Measurements from ENCODE around the gene SLC19A3.
"Not testable (repeated sequence)": the region's sequence is repeated elsewhere in the genome, so short reads cannot be mapped to it uniquely, and the experiment has no call there.

SLC19A3 gene

GRCh38 chr2:227703280-227703732, 14.5 kb downstream of the SLC19A3 start:
- DNase-seq (ENCODE audit: low read depth in 2 of 2), result no peak

- DNase-seq (ENCODE audit: low read depth in 2 of 2), result no peak
These were observed 16.3 kb downstream of the SLC19A3 start for GRCh38 chr2:227701556-227701955.

- no peak for DNase-seq (ENCODE audit: low read depth in 2 of 2)
These were observed 20.7 kb downstream of the SLC19A3 start for GRCh38 chr2:227696990-227697679.

GRCh38 chr2:227687189-227687588, 30.6 kb downstream of the SLC19A3 start:
- no peak for DNase-seq (ENCODE audit: low read depth in 2 of 2)

GRCh38 chr2:227684258-227684657, 33.6 kb downstream of the SLC19A3 start:
- no peak for DNase-seq (ENCODE audit: low read depth in 2 of 2)

GRCh38 chr2:227677928-227678327, 39.9 kb downstream of the SLC19A3 start:
- no peak for DNase-seq (ENCODE audit: low read depth in 2 of 2)

GRCh38 chr2:227674485-227674884, 43.3 kb downstream of the SLC19A3 start:
- no peak for DNase-seq (ENCODE audit: low read depth in 2 of 2)

GRCh38 chr2:227673620-227674019, 44.2 kb downstream of the SLC19A3 start:
- DNase-seq (ENCODE audit: low read depth in 2 of 2), result not testable (repeated sequence)

- no peak for DNase-seq (ENCODE audit: low read depth in 2 of 2)
These were observed 46.5 kb downstream of the SLC19A3 start for GRCh38 chr2:227671170-227671905.

- not testable (repeated sequence) for DNase-seq (ENCODE audit: low read depth in 2 of 2)
These were observed 51.1 kb downstream of the SLC19A3 start, which contains the start of gene SCYGR5 for GRCh38 chr2:227666631-227667170. Gene SCYGR5 (plus strand): TSS chr2:227666804. CDS start chr2:227666804, 0 bp downstream.

- DNase-seq (ENCODE audit: low read depth in 2 of 2), result no peak
These were observed 52.5 kb downstream of the SLC19A3 start for GRCh38 chr2:227665189-227665940.

- DNase-seq (ENCODE audit: low read depth in 2 of 2), result no peak
These were observed 56.0 kb downstream of the SLC19A3 start for GRCh38 chr2:227661827-227662226.

GRCh38 chr2:227661025-227661649, 56.7 kb downstream of the SLC19A3 start:
- no peak for DNase-seq (ENCODE audit: low read depth in 2 of 2)

- DNase-seq (ENCODE audit: low read depth in 2 of 2), result no peak
These were observed 60.5 kb downstream of the SLC19A3 start for GRCh38 chr2:227657199-227657845.

GRCh38 chr2:227655454-227655853, 62.4 kb downstream of the SLC19A3 start:
- DNase-seq (ENCODE audit: low read depth in 2 of 2), result no peak

GRCh38 chr2:227654426-227654825, 63.4 kb downstream of the SLC19A3 start:
- DNase-seq (ENCODE audit: low read depth in 2 of 2), result no peak

GRCh38 chr2:227653419-227653818, 64.4 kb downstream of the SLC19A3 start:
- no peak for DNase-seq (ENCODE audit: low read depth in 2 of 2)

GRCh38 chr2:227643990-227644551, 73.8 kb downstream of the SLC19A3 start:
- DNase-seq (ENCODE audit: low read depth in 2 of 2), result no peak

- no peak for DNase-seq (ENCODE audit: low read depth in 2 of 2)
These were observed 75.2 kb downstream of the SLC19A3 start for GRCh38 chr2:227642656-227643055.

- no peak for DNase-seq (ENCODE audit: low read depth in 2 of 2)
These were observed 83.6 kb downstream of the SLC19A3 start for GRCh38 chr2:227634201-227634600.
